CD14-positive monocyte (primary cell): ENCODE data around the gene TTC9C. TPM values are rescaled to one million over a fixed set of nuclear protein-coding genes. Genes with fewer than 3 reads are reported as not detected.
A peak's percentile ranks its signal among the peaks of the same experiment; 100 is the strongest.

Experiments
- DNase-seq, 3 donors: peaks; one replicate each; pipeline ENCODE4 v3.0.0-alpha.2; 2011 to 2022
- H2AFZ ChIP-seq: 2 replicates; pipeline ENCODE4 v1.6.0; 2012; ENCODE audit warnings: mild to moderate bottlenecking, low read depth, low read length, inconsistent platforms; ENCODE audit not compliant: insufficient read depth, poor library complexity, severe bottlenecking
- H3K27ac ChIP-seq, 2 donors: 1 replicate in 1 of 2; 2 replicates in 1 of 2; pipeline ENCODE4 v1.5.1; 2012 to 2013; ENCODE audit warnings: low read length in 2 of 2, control low read depth in 1 of 2, inconsistent platforms in 1 of 2, low read depth in 1 of 2, mild to moderate bottlenecking in 1 of 2
- H3K27me3 ChIP-seq, 2 donors: one replicate each; pipeline versions ENCODE4 v1.6.0 to v1.6.1; 2011 to 2013; ENCODE audit warnings: low read length in 2 of 2; ENCODE audit not compliant: control insufficient read depth in 2 of 2, insufficient read depth in 2 of 2
- H3K36me3 ChIP-seq, 2 donors: replicated peaks in 1 of 2; 1 replicate in 1 of 2; 2 replicates in 1 of 2; pipeline versions ENCODE4 v1.5.1 to v1.6.1; 2012 to 2013; ENCODE audit warnings: low read length in 2 of 2, control low read depth in 1 of 2, inconsistent platforms in 1 of 2, mild to moderate bottlenecking in 1 of 2; ENCODE audit not compliant: insufficient read depth in 2 of 2, control insufficient read depth in 1 of 2
- H3K4me1 ChIP-seq, 2 donors: 1 replicate in 1 of 2; 2 replicates in 1 of 2; pipeline versions ENCODE4 v1.5.1 to v1.6.1; 2012 to 2013; ENCODE audit warnings: low read length in 2 of 2, control low read depth in 1 of 2, inconsistent platforms in 1 of 2, mild to moderate bottlenecking in 1 of 2, moderate library complexity in 1 of 2; ENCODE audit not compliant: insufficient read depth in 2 of 2, control insufficient read depth in 1 of 2
- H3K4me2 ChIP-seq: replicated peaks from 2 replicates; pipeline ENCODE3; 2012; ENCODE audit warnings: low read length, moderate library complexity, mild to moderate bottlenecking; ENCODE audit not compliant: poor library complexity, severe bottlenecking; ENCODE audit errors: extremely low read depth
- H3K4me3 ChIP-seq, 3 experiments: fragments of 200-600 bp in 1 of 3; sonication (generic) in 1 of 3; replicated peaks in 1 of 3; 1 replicate in 2 of 3; 2 replicates in 1 of 3; pipeline ENCODE4 v1.5.1; 2011 to 2013; ENCODE audit warnings: low read length in 3 of 3, mild to moderate bottlenecking in 3 of 3, control low read depth in 2 of 3, low read depth in 2 of 3, inconsistent platforms in 1 of 3, moderate library complexity in 1 of 3
- H3K79me2 ChIP-seq: 2 replicates; pipeline ENCODE4 v1.6.0; 2012; ENCODE audit warnings: mild to moderate bottlenecking, control low read depth, inconsistent platforms, low read length, moderate library complexity; ENCODE audit not compliant: insufficient read depth
- H3K9ac ChIP-seq: 2 replicates; pipeline ENCODE4 v1.6.0; 2017; ENCODE audit warnings: low read length, mild to moderate bottlenecking; ENCODE audit not compliant: insufficient read depth, poor library complexity, severe bottlenecking
- H3K9me3 ChIP-seq, 2 donors: replicated peaks in 1 of 2; 1 replicate in 1 of 2; 2 replicates in 1 of 2; pipeline versions ENCODE4 v1.5.1 to v1.6.1; 2012 to 2013; ENCODE audit warnings: low read length in 2 of 2, control low read depth in 1 of 2; ENCODE audit not compliant: control insufficient read depth in 1 of 2, insufficient read depth in 1 of 2
- H4K20me1 ChIP-seq: 2 replicates; pipeline ENCODE4 v1.6.0; 2012; ENCODE audit warnings: mild to moderate bottlenecking, low read length, control low read depth, moderate library complexity; ENCODE audit not compliant: insufficient read depth
- H3K27ac Mint-ChIP-seq, 7 donors: one replicate each; pipeline ENCODE4 v1.8.0; 2020; ENCODE audit warnings: mild to moderate bottlenecking in 7 of 7, mixed read lengths in 7 of 7, moderate library complexity in 6 of 7, inconsistent platforms in 2 of 7
- H3K27me3 Mint-ChIP-seq, 3 donors: one replicate each; pipeline ENCODE4 v1.8.0; 2021 to 2022; ENCODE audit warnings: low read depth in 3 of 3, mild to moderate bottlenecking in 3 of 3, mixed read lengths in 3 of 3, moderate library complexity in 3 of 3, inconsistent platforms in 1 of 3
- H3K36me3 Mint-ChIP-seq, 2 donors: one replicate each; pipeline ENCODE4 v1.8.0; 2020; ENCODE audit warnings: mixed read lengths in 2 of 2, inconsistent platforms in 1 of 2, mild to moderate bottlenecking in 1 of 2
- H3K4me1 Mint-ChIP-seq: one replicate; pipeline ENCODE4 v1.8.0; 2020; ENCODE audit warnings: mild to moderate bottlenecking, mixed read lengths
- H3K4me3 Mint-ChIP-seq, 2 donors: one replicate each; pipeline ENCODE4 v1.8.0; 2020; ENCODE audit warnings: mild to moderate bottlenecking in 2 of 2, mixed read lengths in 2 of 2, moderate library complexity in 1 of 2
- H3K9me3 Mint-ChIP-seq, 7 donors: one replicate each; pipeline ENCODE4 v1.8.0; 2020 to 2022; ENCODE audit warnings: mixed read lengths in 7 of 7, mild to moderate bottlenecking in 6 of 7, moderate library complexity in 6 of 7, inconsistent platforms in 2 of 7
- WGBS: methylation state at CpG from one replicate; pipeline ENCODE4 v1.1.5; 2013; ENCODE audit warnings: missing lambda C conversion rate; ENCODE audit not compliant: insufficient coverage; 5-methylcytosine and 5-hydroxymethylcytosine counted together
- intact Hi-C, 2 donors: fragments of 100-400 bp; cut with micrococcal nuclease; formaldehyde crosslinking; loops; one replicate each; pipeline versions ENCODE4 v1.15.0 to v1.15.1; 2023
- polyA plus RNA-seq, 3 donors: library from polyadenylated mRNA; depleted of rRNA in 1 of 3; unstranded in 2 of 3; stranded (reverse) in 1 of 3; fragments of 300-500 nt in 2 of 3; fragments of >200 nt in 1 of 3; fragmentation: Illumina TruSeq in 2 of 3; gene quantifications; 1 replicate in 2 of 3; 2 replicates in 1 of 3; pipeline ENCODE4 v1.2.3, GENCODE V29; 2012 to 2021
- TF ChIP-seq, protein P1 (sequence below): fragments of 200-600 bp; IDR thresholded peaks from one replicate; pipeline ENCODE4 v1.8.0; 2022; ENCODE audit warnings: antibody characterized with exemption, mild to moderate bottlenecking

TTC9C gene
- polyA plus RNA-seq, 3 donors, result 17.9 to 21.6 (median 20.4) TPM

DNA sequence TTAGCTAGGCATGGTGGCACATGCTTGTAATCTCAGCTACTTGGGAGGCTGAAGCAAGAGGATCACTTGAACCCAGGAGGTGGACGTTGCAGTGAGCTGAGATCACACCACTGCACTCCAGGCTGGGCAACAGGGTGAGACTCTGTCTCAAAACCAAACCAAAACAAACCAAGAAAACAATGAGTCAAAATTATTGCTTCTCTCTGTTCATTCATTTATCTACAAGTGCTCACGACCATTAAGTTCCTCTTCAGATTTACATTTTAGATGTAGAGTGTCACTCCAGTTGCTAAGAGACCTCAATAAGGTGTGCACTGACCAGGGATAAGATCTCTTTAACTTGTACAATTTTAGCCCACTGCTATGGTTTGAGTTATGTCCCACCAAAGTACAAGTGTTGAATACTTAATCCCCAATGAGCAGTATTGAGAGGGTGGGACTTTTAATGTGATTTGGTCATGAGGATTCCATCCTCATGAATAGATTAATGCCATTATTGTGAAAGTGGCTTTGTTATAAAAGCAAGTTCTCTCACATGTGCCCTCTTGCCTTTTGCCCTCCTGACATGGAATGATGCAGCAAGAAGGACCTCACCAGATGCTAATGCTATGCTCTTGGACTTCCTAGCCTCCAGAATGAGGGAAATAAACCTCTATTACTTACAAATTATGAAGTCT is 8.8 kb upstream of the TTC9C start:
- no peak overlapping the region for H3K4me3 Mint-ChIP-seq
- WGBS, result 83% methylated on average over 1 of the region's 2 CpGs
- H3K27ac Mint-ChIP-seq, result no peak overlapping the region
- intact Hi-C loops, result no loop called here
- Histone ChIP-seq H3K9me3 (no peaks in the 10 kb centered on the region), H3K4me3 (no peak overlapping the region), H3K36me3 (peaks cover 95 to 99% of the 10 kb centered on the region in 2 donors), H2AFZ (no peak overlapping the region), H3K4me2 (no peak overlapping the region), H3K79me2 (peaks cover 89% of the 10 kb centered on the region), H3K27me3 (no peaks in the 10 kb centered on the region), H3K4me1 (peaks cover 3 to 5% of the 10 kb centered on the region in 2 donors), H3K27ac (peak overlapping the region in 1 of 2 donors; percentile 32), H3K9ac (no peak overlapping the region), H4K20me1 (peaks cover 88% of the 10 kb centered on the region)
- DNase-seq, result no peak
- no peaks in the 10 kb centered on the region for H3K9me3 Mint-ChIP-seq
- TF ChIP-seq, protein P1, sequence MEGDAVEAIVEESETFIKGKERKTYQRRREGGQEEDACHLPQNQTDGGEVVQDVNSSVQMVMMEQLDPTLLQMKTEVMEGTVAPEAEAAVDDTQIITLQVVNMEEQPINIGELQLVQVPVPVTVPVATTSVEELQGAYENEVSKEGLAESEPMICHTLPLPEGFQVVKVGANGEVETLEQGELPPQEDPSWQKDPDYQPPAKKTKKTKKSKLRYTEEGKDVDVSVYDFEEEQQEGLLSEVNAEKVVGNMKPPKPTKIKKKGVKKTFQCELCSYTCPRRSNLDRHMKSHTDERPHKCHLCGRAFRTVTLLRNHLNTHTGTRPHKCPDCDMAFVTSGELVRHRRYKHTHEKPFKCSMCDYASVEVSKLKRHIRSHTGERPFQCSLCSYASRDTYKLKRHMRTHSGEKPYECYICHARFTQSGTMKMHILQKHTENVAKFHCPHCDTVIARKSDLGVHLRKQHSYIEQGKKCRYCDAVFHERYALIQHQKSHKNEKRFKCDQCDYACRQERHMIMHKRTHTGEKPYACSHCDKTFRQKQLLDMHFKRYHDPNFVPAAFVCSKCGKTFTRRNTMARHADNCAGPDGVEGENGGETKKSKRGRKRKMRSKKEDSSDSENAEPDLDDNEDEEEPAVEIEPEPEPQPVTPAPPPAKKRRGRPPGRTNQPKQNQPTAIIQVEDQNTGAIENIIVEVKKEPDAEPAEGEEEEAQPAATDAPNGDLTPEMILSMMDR, result no peak
- H3K36me3 Mint-ChIP-seq, result peaks cover 91 to 99% of the 10 kb centered on the region in 2 donors
- peaks cover 5% of the 10 kb centered on the region for H3K4me1 Mint-ChIP-seq
- no peaks in the 10 kb centered on the region for H3K27me3 Mint-ChIP-seq

DNA sequence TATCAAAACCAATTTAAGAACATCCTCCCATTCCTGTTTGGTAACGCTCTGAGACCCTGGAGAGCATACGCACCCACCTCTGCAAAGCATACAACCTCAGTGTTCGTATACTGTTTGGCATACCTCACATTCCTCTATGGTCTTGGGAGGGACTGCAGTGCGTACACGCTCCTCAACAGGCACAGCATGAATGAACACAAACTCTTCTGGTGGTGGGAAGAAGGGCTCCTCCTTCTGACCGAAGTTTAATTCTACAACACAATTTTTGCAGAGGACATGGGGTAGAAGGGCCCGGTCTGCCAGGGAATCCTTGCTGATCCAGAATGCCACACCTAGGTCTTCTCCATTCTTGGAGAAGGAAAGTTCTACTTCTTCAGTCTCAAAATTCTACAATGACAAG is 6.3 kb upstream of the TTC9C start:
- no peak overlapping the region for H3K9ac ChIP-seq
- TF ChIP-seq, protein P1, result no peak
- no peaks in the 10 kb centered on the region for H3K27me3 ChIP-seq
- peaks cover 20 to 29% of the 10 kb centered on the region in 2 donors for H3K4me1 ChIP-seq
- H3K27ac ChIP-seq, result peak overlapping the region in 1 of 2 donors; percentile 6
- no peak overlapping the region for H2AFZ ChIP-seq
- H3K4me2 ChIP-seq, result no peak overlapping the region
- Mint-ChIP-seq H3K4me1 (peaks cover 24% of the 10 kb centered on the region), H3K36me3 (peaks cover 67 to 80% of the 10 kb centered on the region in 2 donors), H3K27ac (peak overlapping the region in 2 of 7 donors; percentile 32 to 61), H3K27me3 (no peaks in the 10 kb centered on the region), H3K4me3 (no peak overlapping the region), H3K9me3 (no peaks in the 10 kb centered on the region)
- intact Hi-C loops, result no loop called here
- no CpG with 5 or more reads among the region's 7 CpGs for WGBS
- H3K9me3 ChIP-seq, result no peaks in the 10 kb centered on the region
- H3K36me3 ChIP-seq, result peaks cover 72 to 79% of the 10 kb centered on the region in 2 donors
- no peak for DNase-seq
- peaks cover 91% of the 10 kb centered on the region for H3K79me2 ChIP-seq
- peaks cover 91% of the 10 kb centered on the region for H4K20me1 ChIP-seq
- no peak overlapping the region for H3K4me3 ChIP-seq
